Liver (tissue), 3 donors: ENCODE measurements around the gene NFIX.
A peak's percentile ranks its signal among the peaks of the same experiment; 100 is the strongest.

Source experiments
- ATF3 ChIP-seq: IDR thresholded peaks from 2 replicates; pipeline ENCODE4 v1.6.1; 2016; ENCODE audit warnings: antibody characterized with exemption
- CTCF ChIP-seq: fragments of 150-350 bp; IDR thresholded peaks from 2 replicates; pipeline ENCODE4 v1.5.1; 2017; ENCODE audit warnings: improper control_type of control experiment, low read depth, low read length; ENCODE audit not compliant: missing input control
- GABPA ChIP-seq, 2 donors: IDR thresholded peaks in 1 of 2; conservative IDR thresholded peaks in 1 of 2; 2 replicates each; pipeline ENCODE4 v1.6.1; 2016; ENCODE audit warnings: antibody characterized with exemption in 2 of 2, mild to moderate bottlenecking in 1 of 2, moderate library complexity in 1 of 2
- MAX ChIP-seq: IDR thresholded peaks from 2 replicates; pipeline ENCODE4 v1.6.1; 2016; ENCODE audit warnings: antibody characterized with exemption
- NR2F2 ChIP-seq: IDR thresholded peaks from 2 replicates; pipeline ENCODE4 v1.6.1; 2016; ENCODE audit warnings: antibody characterized with exemption
- RAD21 ChIP-seq, 2 donors: IDR thresholded peaks; 2 replicates each; pipeline ENCODE4 v1.6.1; 2016; ENCODE audit warnings: antibody characterized with exemption in 2 of 2, mild to moderate bottlenecking in 2 of 2
- REST ChIP-seq: IDR thresholded peaks from 2 replicates; pipeline ENCODE4 v1.6.1; 2016; ENCODE audit warnings: antibody characterized with exemption, mild to moderate bottlenecking
- RXRA ChIP-seq, 2 donors: IDR thresholded peaks; 2 replicates each; pipeline ENCODE4 v1.6.1; 2017 to 2018; ENCODE audit warnings: antibody characterized with exemption in 2 of 2, mild to moderate bottlenecking in 1 of 2
- SP1 ChIP-seq: IDR thresholded peaks from 2 replicates; pipeline ENCODE4 v1.6.1; 2018; ENCODE audit warnings: antibody characterized with exemption, mild to moderate bottlenecking
- TAF1 ChIP-seq: conservative IDR thresholded peaks from 2 replicates; pipeline ENCODE4 v1.6.1; 2016; ENCODE audit warnings: antibody characterized with exemption, mild to moderate bottlenecking
- YY1 ChIP-seq: IDR thresholded peaks from 2 replicates; pipeline ENCODE4 v1.6.1; 2016; ENCODE audit warnings: antibody characterized with exemption, mild to moderate bottlenecking
- donor health status: healthy.
- donor health status: healthy.

GRCh38 chr19:13087795-13088537 lies 92.7 kb downstream of the NFIX start:
- TF ChIP-seq CTCF: no peak
- peak; percentile 80 for TF ChIP-seq SP1
- TF ChIP-seq RAD21 (IDR thresholded peaks at IDR 0.05): peak in 1 of 2 donors; percentile 28
- no peak for TF ChIP-seq YY1
- TF ChIP-seq TAF1: no peak
- TF ChIP-seq REST: peak; percentile 66
- TF ChIP-seq GABPA (IDR thresholded peaks at IDR 0.05 in 1 of 2, conservative IDR thresholded peaks at IDR 0.05 in 1 of 2): no peak
- no peak for TF ChIP-seq MAX
- no peak for TF ChIP-seq ATF3
- TF ChIP-seq RXRA (IDR thresholded peaks at IDR 0.05): peak; percentile 44 to 64
- no peak for TF ChIP-seq NR2F2
